Neural progenitor cell (in vitro differentiated cells): ENCODE measurements around the gene ZBTB20. TPM values are rescaled to one million over a fixed set of nuclear protein-coding genes. Genes with fewer than 3 reads are reported as not detected.

Experiments used
- DNase-seq: peaks from one replicate; pipeline ENCODE4 v3.0.0-alpha.2; 2016; ENCODE audit warnings: low spot score
- H2AFZ ChIP-seq: fragments of 200-600 bp; sonication (generic); replicated peaks from 2 replicates; pipeline ENCODE4 v1.6.1; 2016; ENCODE audit warnings: antibody characterized with exemption
- H3F3A ChIP-seq: fragments of 200-600 bp; sonication (generic); 2 replicates; pipeline ENCODE4 v1.6.1; 2016; ENCODE audit warnings: antibody characterized with exemption, low read depth
- H3K27ac ChIP-seq: fragments of 200-600 bp; sonication (generic); 2 replicates; pipeline ENCODE4 v1.5.1; 2016; ENCODE audit warnings: mild to moderate bottlenecking
- H3K27me3 ChIP-seq: fragments of 200-600 bp; sonication (generic); 2 replicates; pipeline ENCODE4 v1.6.1; 2016; ENCODE audit warnings: mild to moderate bottlenecking, moderate library complexity
- H3K36me3 ChIP-seq: fragments of 200-600 bp; sonication (generic); 2 replicates; pipeline ENCODE4 v1.5.1; 2016
- H3K4me1 ChIP-seq: fragments of 200-600 bp; sonication (generic); 2 replicates; pipeline ENCODE4 v1.6.1; 2016; ENCODE audit warnings: mixed run types
- H3K4me2 ChIP-seq: fragments of 200-600 bp; sonication (generic); 2 replicates; pipeline ENCODE4 v1.6.1; 2016
- H3K4me3 ChIP-seq: fragments of 200-600 bp; sonication (generic); 2 replicates; pipeline ENCODE4 v1.5.1; 2016
- H3K79me2 ChIP-seq: fragments of 200-600 bp; sonication (generic); 2 replicates; pipeline ENCODE4 v1.6.1; 2016; ENCODE audit warnings: low read depth
- H3K9ac ChIP-seq: fragments of 200-600 bp; sonication (generic); 2 replicates; pipeline ENCODE4 v1.6.1; 2016
- H3K9me3 ChIP-seq: fragments of 200-600 bp; sonication (generic); 2 replicates; pipeline ENCODE4 v1.5.1; 2016; ENCODE audit warnings: low read depth
- H4K20me1 ChIP-seq: fragments of 200-600 bp; sonication (generic); 2 replicates; pipeline ENCODE4 v1.6.1; 2016; ENCODE audit warnings: low read depth
- H3K27ac Mint-ChIP-seq: 3 replicates; pipeline ENCODE4 v1.8.0; 2021; ENCODE audit warnings: mixed read lengths
- H3K27me3 Mint-ChIP-seq: 2 replicates; pipeline ENCODE4 v1.8.0; 2022; ENCODE audit warnings: low read depth, mild to moderate bottlenecking, inconsistent platforms, moderate library complexity, mixed read lengths; ENCODE audit not compliant: insufficient read depth
- H3K36me3 Mint-ChIP-seq: 3 replicates; pipeline ENCODE4 v1.8.0; 2021; ENCODE audit warnings: mixed read lengths
- H3K4me1 Mint-ChIP-seq: 3 replicates; pipeline ENCODE4 v1.8.0; 2021; ENCODE audit warnings: mixed read lengths
- H3K4me3 Mint-ChIP-seq: 3 replicates; pipeline ENCODE4 v1.8.0; 2021; ENCODE audit warnings: mild to moderate bottlenecking, moderate library complexity, mixed read lengths
- H3K9me3 Mint-ChIP-seq: 3 replicates; pipeline ENCODE4 v1.8.0; 2020; ENCODE audit warnings: mixed read lengths
- EZH2 ChIP-seq: fragments of 200-600 bp; sonication (generic); IDR thresholded peaks from 2 replicates; pipeline ENCODE4 v1.6.1; 2017; ENCODE audit warnings: antibody characterized with exemption, mild to moderate bottlenecking, moderate library complexity
- EZH2phosphoT487 ChIP-seq: fragments of 200-600 bp; sonication (generic); IDR thresholded peaks from 2 replicates; pipeline ENCODE4 v1.6.1; 2017; ENCODE audit warnings: antibody characterized with exemption
- total RNA-seq: library from RNA; depleted of rRNA; stranded (reverse); fragments of >200 nt; gene quantifications from 2 replicates; pipeline ENCODE4 v1.2.3, GENCODE V29; 2015; ENCODE audit warnings: low replicate concordance
- TF ChIP-seq, protein P1 (sequence below): fragments of 200-600 bp; sonication (generic); IDR thresholded peaks from 2 replicates; pipeline ENCODE4 v1.5.1; 2017; ENCODE audit warnings: antibody characterized with exemption, mild to moderate bottlenecking

ZBTB20 gene
- total RNA-seq, 1 donor from 2014 or later: 1.9 TPM

GRCh38 chr3:114379266-114379665, 767.8 kb downstream of the ZBTB20 start:
- H3K9ac ChIP-seq: no peak overlapping the region
- H3K36me3 ChIP-seq: no peaks in the 10 kb centered on the region
- no peak overlapping the region for H3K4me3 ChIP-seq
- Mint-ChIP-seq H3K27me3 (no peaks in the 10 kb centered on the region), H3K36me3 (peaks cover 20% of the 10 kb centered on the region), H3K4me3 (no peak overlapping the region), H3K4me1 (peaks cover 4% of the 10 kb centered on the region), H3K27ac (no peak overlapping the region), H3K9me3 (no peaks in the 10 kb centered on the region)
- H3F3A ChIP-seq: no peaks in the 10 kb centered on the region
- H3K79me2 ChIP-seq: no peaks in the 10 kb centered on the region
- H3K4me1 ChIP-seq: peaks cover 10% of the 10 kb centered on the region
- DNase-seq: no peak
- no peaks in the 10 kb centered on the region for H3K27me3 ChIP-seq
- H3K9me3 ChIP-seq: no peaks in the 10 kb centered on the region
- H3K27ac ChIP-seq: no peak overlapping the region
- TF ChIP-seq, protein P1, sequence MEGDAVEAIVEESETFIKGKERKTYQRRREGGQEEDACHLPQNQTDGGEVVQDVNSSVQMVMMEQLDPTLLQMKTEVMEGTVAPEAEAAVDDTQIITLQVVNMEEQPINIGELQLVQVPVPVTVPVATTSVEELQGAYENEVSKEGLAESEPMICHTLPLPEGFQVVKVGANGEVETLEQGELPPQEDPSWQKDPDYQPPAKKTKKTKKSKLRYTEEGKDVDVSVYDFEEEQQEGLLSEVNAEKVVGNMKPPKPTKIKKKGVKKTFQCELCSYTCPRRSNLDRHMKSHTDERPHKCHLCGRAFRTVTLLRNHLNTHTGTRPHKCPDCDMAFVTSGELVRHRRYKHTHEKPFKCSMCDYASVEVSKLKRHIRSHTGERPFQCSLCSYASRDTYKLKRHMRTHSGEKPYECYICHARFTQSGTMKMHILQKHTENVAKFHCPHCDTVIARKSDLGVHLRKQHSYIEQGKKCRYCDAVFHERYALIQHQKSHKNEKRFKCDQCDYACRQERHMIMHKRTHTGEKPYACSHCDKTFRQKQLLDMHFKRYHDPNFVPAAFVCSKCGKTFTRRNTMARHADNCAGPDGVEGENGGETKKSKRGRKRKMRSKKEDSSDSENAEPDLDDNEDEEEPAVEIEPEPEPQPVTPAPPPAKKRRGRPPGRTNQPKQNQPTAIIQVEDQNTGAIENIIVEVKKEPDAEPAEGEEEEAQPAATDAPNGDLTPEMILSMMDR: no peak
- no peak for TF ChIP-seq EZH2
- TF ChIP-seq EZH2phosphoT487: no peak
- H2AFZ ChIP-seq: no peak overlapping the region
- H4K20me1 ChIP-seq: no peaks in the 10 kb centered on the region
- H3K4me2 ChIP-seq: no peak overlapping the region

DNA sequence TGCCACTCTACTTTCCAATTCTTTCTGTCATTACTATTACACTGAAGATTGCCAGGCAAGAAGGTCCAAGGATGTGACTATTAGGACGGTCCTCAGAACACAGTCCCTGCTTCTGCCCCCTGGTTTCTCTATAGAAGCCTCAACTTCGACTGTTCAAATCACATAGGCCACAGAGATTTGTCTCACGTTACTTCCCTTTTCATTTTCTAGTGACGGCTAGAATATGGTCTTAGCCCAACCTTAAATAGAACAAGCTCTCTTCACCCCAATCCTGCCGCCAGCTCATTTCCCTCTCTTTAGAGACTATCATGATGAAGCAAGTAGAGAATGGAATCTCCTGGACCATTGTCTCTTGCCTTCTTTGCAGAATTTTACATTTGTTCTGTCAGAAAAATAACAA, 768.3 kb downstream of the ZBTB20 start:
- Histone ChIP-seq H3K9me3 (no peaks in the 10 kb centered on the region), H3K9ac (no peak overlapping the region), H3K4me3 (no peak overlapping the region), H3K27ac (no peak overlapping the region), H3K79me2 (no peaks in the 10 kb centered on the region), H4K20me1 (no peaks in the 10 kb centered on the region), H3F3A (no peaks in the 10 kb centered on the region), H2AFZ (no peak overlapping the region), H3K36me3 (no peaks in the 10 kb centered on the region), H3K4me1 (peaks cover 10% of the 10 kb centered on the region), H3K27me3 (no peaks in the 10 kb centered on the region), H3K4me2 (no peak overlapping the region)
- no peaks in the 10 kb centered on the region for H3K4me1 Mint-ChIP-seq
- no peaks in the 10 kb centered on the region for H3K9me3 Mint-ChIP-seq
- H3K27me3 Mint-ChIP-seq: no peaks in the 10 kb centered on the region
- DNase-seq: no peak
- TF ChIP-seq, protein P1: no peak
- TF ChIP-seq EZH2 (no peak), EZH2phosphoT487 (no peak)
- no peak overlapping the region for H3K4me3 Mint-ChIP-seq
- H3K27ac Mint-ChIP-seq: no peak overlapping the region
- peaks cover 20% of the 10 kb centered on the region for H3K36me3 Mint-ChIP-seq

- no peak overlapping the region for H2AFZ ChIP-seq
- TF ChIP-seq EZH2phosphoT487 (no peak), EZH2 (no peak)
- TF ChIP-seq, protein P1: no peak
- H3K4me1 Mint-ChIP-seq: no peaks in the 10 kb centered on the region
- no peak overlapping the region for H3K4me3 Mint-ChIP-seq
- no peak overlapping the region for H3K27ac Mint-ChIP-seq
- H3K9ac ChIP-seq: no peak overlapping the region
- H3F3A ChIP-seq: no peaks in the 10 kb centered on the region
- no peaks in the 10 kb centered on the region for H4K20me1 ChIP-seq
- no peaks in the 10 kb centered on the region for H3K36me3 ChIP-seq
- H3K4me2 ChIP-seq: no peak overlapping the region
- H3K9me3 Mint-ChIP-seq: no peaks in the 10 kb centered on the region
- H3K9me3 ChIP-seq: no peaks in the 10 kb centered on the region
- no peak overlapping the region for H3K27ac ChIP-seq
- DNase-seq: no peak
- no peaks in the 10 kb centered on the region for H3K27me3 Mint-ChIP-seq
- peaks cover 10% of the 10 kb centered on the region for H3K4me1 ChIP-seq
- peaks cover 20% of the 10 kb centered on the region for H3K36me3 Mint-ChIP-seq
- H3K27me3 ChIP-seq: no peaks in the 10 kb centered on the region
- H3K79me2 ChIP-seq: no peaks in the 10 kb centered on the region
- no peak overlapping the region for H3K4me3 ChIP-seq
Measured at GRCh38 chr3:114377426-114377825, 769.7 kb downstream of the ZBTB20 start.
